Measurements from ENCODE around the gene FAM53A. TPM values are rescaled to one million over a fixed set of nuclear protein-coding genes. Genes with fewer than 3 reads are reported as not detected.

Gene FAM53A
- total and polyA plus RNA-seq, 8 donors, result 0.73 to 2.8 (median 1.8) TPM; not detected in 4

GRCh38 chr4:1596393-1596792 lies 87.7 kb downstream of the FAM53A start:
- intact Hi-C loops (cut with DNase I; ENCODE audit: low total_unique reads), result no loop called here
- 89 to 93% (median 91%) methylated on average over 16 of the region's 16 CpGs for WGBS, 5 donors
- no peak overlapping the region for H3K4me3 ChIP-seq
- H3K27me3 ChIP-seq, result peaks cover 0 to 91% (median 13%) of the 10 kb centered on the region in 3 donors
- H3K27ac ChIP-seq, result no peak overlapping the region
- peaks cover 3 to 13% (median 5%) of the 10 kb centered on the region in 4 donors for H3K9me3 ChIP-seq
- no peaks in the 10 kb centered on the region for H3K4me1 ChIP-seq
- TF ChIP-seq CTCF (IDR thresholded peaks at IDR 0.05) (no peak), POLR2AphosphoS5 (IDR thresholded peaks at IDR 0.05) (no peak)
- H3K36me3 ChIP-seq, result no peaks in the 10 kb centered on the region
- no peak for DNase-seq

GRCh38 chr4:1595789-1596325 lies 88.3 kb downstream of the FAM53A start:
- Histone ChIP-seq H3K36me3 (no peaks in the 10 kb centered on the region), H3K9me3 (peaks cover 8 to 18% (median 10%) of the 10 kb centered on the region in 4 donors), H3K4me3 (no peak overlapping the region), H3K27ac (no peak overlapping the region), H3K27me3 (peaks cover 0 to 86% (median 13%) of the 10 kb centered on the region in 3 donors), H3K4me1 (no peaks in the 10 kb centered on the region)
- TF ChIP-seq POLR2AphosphoS5 (IDR thresholded peaks at IDR 0.05), result no peak
- no peak for TF ChIP-seq CTCF (IDR thresholded peaks at IDR 0.05)
- TF ChIP-seq POLR2A (IDR thresholded peaks at IDR 0.05), result no peak
- no peak for TF ChIP-seq EP300 (IDR thresholded peaks at IDR 0.05)
- DNase-seq, result no peak
- 86 to 93% (median 87%) methylated on average over 7 to 10 of the region's 10 CpGs for WGBS, 5 donors
- intact Hi-C loops (cut with DNase I; ENCODE audit: low total_unique reads), result no loop called here

- Histone ChIP-seq H3K4me3 (no peak overlapping the region), H3K4me1 (no peaks in the 10 kb centered on the region), H3K27me3 (peaks cover 0 to 78% (median 13%) of the 10 kb centered on the region in 3 donors), H3K36me3 (no peaks in the 10 kb centered on the region), H3K9me3 (peaks cover 8 to 22% (median 14%) of the 10 kb centered on the region in 4 donors), H3K27ac (no peak overlapping the region)
- TF ChIP-seq EP300 (IDR thresholded peaks at IDR 0.05), result no peak
- no peak for TF ChIP-seq CTCF (IDR thresholded peaks at IDR 0.05)
- TF ChIP-seq POLR2A (IDR thresholded peaks at IDR 0.05), result no peak
- TF ChIP-seq POLR2AphosphoS5 (IDR thresholded peaks at IDR 0.05), result no peak
- WGBS, 5 donors, result 68 to 73% (median 72%) methylated on average over 19 to 24 of the region's 24 CpGs
- no peak for DNase-seq
- intact Hi-C loops (cut with DNase I; ENCODE audit: low total_unique reads), result no loop called here
Observed at GRCh38 chr4:1594871-1595788, 89.0 kb downstream of the FAM53A start.

GRCh38 chr4:1593881-1594345 lies 90.2 kb downstream of the FAM53A start:
- Histone ChIP-seq H3K9me3 (peaks cover 8 to 34% (median 22%) of the 10 kb centered on the region in 4 donors), H3K36me3 (no peaks in the 10 kb centered on the region), H3K27ac (no peak overlapping the region), H3K4me3 (no peak overlapping the region), H3K4me1 (no peaks in the 10 kb centered on the region), H3K27me3 (peaks cover 0 to 66% (median 13%) of the 10 kb centered on the region in 3 donors)
- DNase-seq, result no peak
- intact Hi-C loops (cut with DNase I; ENCODE audit: low total_unique reads), result no loop called here
- 49 to 64% (median 55%) methylated on average over 13 to 23 of the region's 23 CpGs for WGBS, 5 donors
- TF ChIP-seq POLR2AphosphoS5 (IDR thresholded peaks at IDR 0.05) (no peak), EP300 (IDR thresholded peaks at IDR 0.05) (no peak), CTCF (IDR thresholded peaks at IDR 0.05) (no peak), POLR2A (IDR thresholded peaks at IDR 0.05) (no peak)
